ENCODE results near the gene KCNF1. TPM values are rescaled to one million over a fixed set of nuclear protein-coding genes. Genes with fewer than 3 reads are reported as not detected.

Gene KCNF1
- total RNA-seq, 1 experiment from 2014 or later, result 0.29 TPM

GRCh38 chr2:10948606-10949230, 37.0 kb downstream of the KCNF1 start:
- POLR2A ChIA-PET, result no interaction called here

GRCh38 chr2:10949835-10950234, 38.1 kb downstream of the KCNF1 start:
- no peaks in the 10 kb centered on the region for H3K36me3 ChIP-seq (ENCODE audit: control insufficient read depth, insufficient read depth, low read length)
- peaks cover 6% of the 10 kb centered on the region; the same call in 1 of the 2 replicates for H3K9me3 ChIP-seq
- H3K4me1 Mint-ChIP-seq (ENCODE audit: low read depth, unreplicated experiment), result no peaks in the 10 kb centered on the region
- no peaks in the 10 kb centered on the region for H3K4me1 ChIP-seq
- ChIA-PET POLR2A (no interaction called here), CTCF (interaction anchor here (1.0 kb wide), 1 partner anchor 117 kb away, joined by 3 read pairs; no protein-coding TSS in a partner anchor)
- H3K27me3 Mint-ChIP-seq (ENCODE audit: insufficient read depth, unreplicated experiment), result peaks cover 15% of the 10 kb centered on the region
- intact Hi-C loops (cut with micrococcal nuclease; ENCODE audit: unreplicated experiment), result no loop called here
- H3K27ac Mint-ChIP-seq (ENCODE audit: unreplicated experiment), result no peak overlapping the region
- H3K4me3 ChIP-seq (ENCODE audit: low read depth, low read length), result no peak overlapping the region
- peaks cover 9% of the 10 kb centered on the region for H3K36me3 Mint-ChIP-seq (ENCODE audit: insufficient read depth, unreplicated experiment)
- H3K4me3 Mint-ChIP-seq (ENCODE audit: unreplicated experiment), result no peak overlapping the region
- peaks cover 30% of the 10 kb centered on the region for H3K9me3 Mint-ChIP-seq (ENCODE audit: unreplicated experiment)
- no peak for TF ChIP-seq CTCF (IDR thresholded peaks at IDR 0.05; ENCODE audit: insufficient read depth in 1 of 2, low read depth in 1 of 2, low read length in 1 of 2, severe bottlenecking in 1 of 2, unreplicated experiment in 1 of 2)
- no peak for DNase-seq
- H3K27me3 ChIP-seq (replicated peaks; ENCODE audit: control insufficient read depth, insufficient read depth, low read length), result no peaks in the 10 kb centered on the region
- BruUV-seq (replicated peaks), result no TSS peak

More at GRCh38 chr2:10948606-10949230, 37.0 kb downstream of the KCNF1 start:
- H3K27me3 ChIP-seq (replicated peaks; ENCODE audit: control insufficient read depth, insufficient read depth, low read length), result no peaks in the 10 kb centered on the region
- Mint-ChIP-seq H3K4me3 (ENCODE audit: unreplicated experiment) (no peak overlapping the region), H3K27ac (ENCODE audit: unreplicated experiment) (no peak overlapping the region), H3K4me1 (ENCODE audit: low read depth, unreplicated experiment) (no peaks in the 10 kb centered on the region), H3K36me3 (ENCODE audit: insufficient read depth, unreplicated experiment) (peaks cover 9% of the 10 kb centered on the region), H3K9me3 (ENCODE audit: unreplicated experiment) (peaks cover 27% of the 10 kb centered on the region), H3K27me3 (ENCODE audit: insufficient read depth, unreplicated experiment) (peaks cover 15% of the 10 kb centered on the region)
- no peaks in the 10 kb centered on the region for H3K36me3 ChIP-seq (ENCODE audit: control insufficient read depth, insufficient read depth, low read length)
- intact Hi-C loops (cut with micrococcal nuclease; ENCODE audit: unreplicated experiment), result no loop called here
- TF ChIP-seq CTCF (IDR thresholded peaks at IDR 0.05; ENCODE audit: insufficient read depth in 1 of 2, low read depth in 1 of 2, low read length in 1 of 2, severe bottlenecking in 1 of 2, unreplicated experiment in 1 of 2), result no peak
- H3K4me1 ChIP-seq, result no peaks in the 10 kb centered on the region
- no TSS peak for BruUV-seq (replicated peaks)
- peaks cover 6% of the 10 kb centered on the region; the same call in 1 of the 2 replicates for H3K9me3 ChIP-seq
- CTCF ChIA-PET, result interaction anchor here (1.0 kb wide), 1 partner anchor 116 kb away, joined by 3 read pairs; no protein-coding TSS in a partner anchor
- no peak for DNase-seq
- no peak overlapping the region for H3K4me3 ChIP-seq (ENCODE audit: low read depth, low read length)

GRCh38 chr2:10951558-10952414, 40.1 kb downstream of the KCNF1 start:
- Mint-ChIP-seq H3K36me3 (ENCODE audit: insufficient read depth, unreplicated experiment) (peaks cover 9% of the 10 kb centered on the region), H3K27me3 (ENCODE audit: insufficient read depth, unreplicated experiment) (peaks cover 18% of the 10 kb centered on the region), H3K27ac (ENCODE audit: unreplicated experiment) (no peak overlapping the region), H3K4me3 (ENCODE audit: unreplicated experiment) (no peak overlapping the region), H3K4me1 (ENCODE audit: low read depth, unreplicated experiment) (no peaks in the 10 kb centered on the region), H3K9me3 (ENCODE audit: unreplicated experiment) (peaks cover 30% of the 10 kb centered on the region)
- intact Hi-C loops (cut with micrococcal nuclease; ENCODE audit: unreplicated experiment), result no loop called here
- no peak for DNase-seq
- H3K4me1 ChIP-seq, result no peaks in the 10 kb centered on the region
- no peak for TF ChIP-seq CTCF (IDR thresholded peaks at IDR 0.05; ENCODE audit: insufficient read depth in 1 of 2, low read depth in 1 of 2, low read length in 1 of 2, severe bottlenecking in 1 of 2, unreplicated experiment in 1 of 2)
- POLR2A ChIA-PET, result no interaction called here
- no peaks in the 10 kb centered on the region for H3K27me3 ChIP-seq (replicated peaks; ENCODE audit: control insufficient read depth, insufficient read depth, low read length)
- H3K9me3 ChIP-seq, result peaks cover 6% of the 10 kb centered on the region; the same call in 1 of the 2 replicates
- H3K36me3 ChIP-seq (ENCODE audit: control insufficient read depth, insufficient read depth, low read length), result no peaks in the 10 kb centered on the region
- BruUV-seq (replicated peaks), result no TSS peak
- no peak overlapping the region for H3K4me3 ChIP-seq (ENCODE audit: low read depth, low read length)
- CTCF ChIA-PET, result no interaction called here
